VCaP (cell line): ENCODE data around the gene ANXA2R.

ENCODE experiments used
- H3K27ac ChIP-seq: fragments of 450-650 bp; 2 replicates; pipeline ENCODE4 v1.5.1; 2017
- CTCF ChIP-seq: fragments of 450-650 bp; conservative IDR thresholded peaks from 2 replicates; pipeline ENCODE4 v1.5.1; 2017; ENCODE audit warnings: mild to moderate bottlenecking, moderate library complexity

The ANXA2R gene

DNA sequence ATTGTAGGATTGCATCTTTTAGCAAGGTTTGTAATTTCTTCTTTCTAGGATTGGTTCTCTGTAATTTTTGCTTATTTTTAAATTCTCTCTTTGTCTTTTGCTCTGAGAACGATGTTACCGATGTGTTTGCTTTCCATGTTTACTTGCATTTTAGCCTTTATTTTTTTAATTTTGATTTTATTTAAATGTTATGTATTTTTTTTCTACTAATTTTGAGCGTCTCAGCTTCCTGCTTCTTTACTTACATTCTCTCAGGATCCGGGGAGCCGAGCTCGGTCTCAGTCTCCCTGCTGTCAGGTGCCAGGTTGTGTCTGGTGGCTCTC lies 20.9 kb downstream of the ANXA2R start:
- TF ChIP-seq CTCF, result no peak
- H3K27ac ChIP-seq, result peak overlapping the region; percentile 85

DNA sequence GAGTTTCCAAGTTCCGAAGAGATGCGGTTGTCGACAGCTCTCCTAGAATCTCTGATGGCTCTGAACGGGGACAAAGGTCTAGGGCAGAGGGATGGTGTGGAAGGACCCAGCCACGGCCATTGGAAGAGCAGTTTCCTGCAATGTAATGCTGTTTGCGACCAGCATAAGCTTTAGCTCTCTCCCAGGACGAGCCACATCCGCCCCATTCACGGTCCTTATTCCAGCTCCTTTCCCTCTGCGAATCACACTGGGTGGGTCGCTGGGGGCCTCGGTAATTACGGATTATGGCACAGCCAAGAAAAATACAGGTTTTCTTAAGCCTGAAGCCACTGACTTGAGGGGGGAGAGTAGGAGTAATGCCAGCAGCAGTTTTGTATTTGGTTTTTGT lies 22.7 kb downstream of the ANXA2R start:
- peak overlapping the region; percentile 85 for H3K27ac ChIP-seq
- 0 out of 2 replicates have a peak, but pooled peaks have one; percentile 2 for TF ChIP-seq CTCF

DNA sequence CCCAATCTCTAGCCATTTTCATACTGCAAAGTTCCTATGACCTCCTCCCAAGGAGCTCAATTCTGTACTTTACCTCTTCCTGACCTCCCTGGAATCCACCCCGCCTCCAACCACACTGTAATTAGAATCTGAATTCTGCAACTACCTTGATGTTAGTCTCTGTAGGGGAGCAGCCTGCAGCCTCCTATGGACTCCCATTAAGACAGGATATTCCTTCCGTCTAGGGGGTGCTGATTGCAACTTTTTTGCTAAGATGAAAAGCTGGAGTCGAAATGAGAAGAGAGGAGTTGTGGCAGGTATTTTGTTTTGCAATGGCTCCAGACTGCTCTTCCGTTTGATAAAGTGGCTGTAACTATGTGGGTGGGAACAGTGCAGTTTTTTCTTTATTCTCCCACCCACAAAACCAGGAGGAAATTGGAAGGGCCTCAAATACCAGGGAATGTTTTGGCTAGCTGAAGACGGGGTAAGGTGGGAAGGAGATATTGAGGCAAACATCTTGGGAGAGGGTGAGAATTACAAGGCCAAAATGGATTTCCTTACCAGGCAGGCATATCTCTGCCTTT lies 23.8 kb downstream of the ANXA2R start:
- no peak for TF ChIP-seq CTCF
- no peak overlapping the region for H3K27ac ChIP-seq

DNA sequence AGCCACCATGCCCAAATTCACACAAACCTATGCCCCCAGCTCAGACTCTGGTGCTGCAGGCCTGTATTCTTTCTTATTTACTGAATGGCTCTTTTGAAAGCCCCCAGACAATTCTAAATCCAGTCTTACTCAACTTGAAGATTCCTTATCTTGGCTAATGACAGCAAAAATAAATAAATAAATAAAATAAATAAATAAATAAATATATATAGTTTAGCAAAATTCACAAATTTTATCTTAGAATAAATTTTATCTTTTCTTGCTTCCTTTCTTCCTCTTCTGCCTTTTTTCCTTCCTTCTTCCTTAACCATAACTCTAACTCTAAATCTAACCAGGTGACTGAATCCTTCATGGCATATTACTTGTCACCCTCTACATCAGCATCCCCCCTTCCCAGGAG lies 25.6 kb downstream of the ANXA2R start:
- H3K27ac ChIP-seq, result no peak overlapping the region
- TF ChIP-seq CTCF, result no peak

DNA sequence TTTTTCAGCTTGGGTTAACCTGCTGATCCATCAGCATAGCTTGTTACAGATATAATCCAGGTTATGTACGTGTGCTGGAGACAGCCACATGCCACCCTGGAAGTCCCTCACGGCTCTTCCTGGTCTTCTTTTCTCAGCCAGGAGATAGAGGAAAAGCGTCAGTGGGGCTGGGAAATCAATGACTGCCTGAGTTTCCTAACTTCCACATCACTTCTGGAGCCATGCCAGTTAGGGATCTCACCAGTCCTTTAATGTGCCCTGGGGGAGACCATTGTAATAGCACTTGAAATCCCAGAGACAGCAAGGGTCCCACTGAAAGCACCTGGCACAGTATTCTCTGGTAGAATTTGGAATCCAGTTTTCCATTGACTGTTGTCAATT lies 29.2 kb downstream of the ANXA2R start:
- no peak for TF ChIP-seq CTCF
- H3K27ac ChIP-seq, result no peak overlapping the region

GRCh38 chr5:43008363-43009153 lies 31.6 kb downstream of the ANXA2R start:
- peak; percentile 30; the same call in 1 of the 2 replicates for TF ChIP-seq CTCF

DNA sequence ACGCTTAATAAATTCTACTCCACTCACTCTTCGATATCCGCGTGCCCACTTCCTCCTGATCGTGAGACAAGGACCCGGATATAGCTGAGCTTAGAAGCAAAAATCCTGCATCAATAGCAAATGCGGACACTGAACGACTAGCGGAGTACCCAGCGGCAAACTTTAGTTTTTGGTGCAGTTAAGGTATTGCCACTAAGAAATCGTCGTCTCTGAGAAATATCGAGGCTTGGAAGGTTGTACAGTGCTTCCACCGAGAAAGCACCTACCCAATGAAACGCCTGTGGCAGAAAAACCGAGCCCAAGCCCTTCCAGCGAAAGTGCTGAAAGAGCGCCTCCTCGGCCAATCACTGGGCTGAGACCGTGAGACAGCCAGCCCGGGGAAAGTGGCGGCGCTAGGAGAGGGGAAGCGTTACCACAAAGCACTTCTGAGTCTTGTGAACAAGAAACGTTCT lies 32.2 kb downstream of the ANXA2R start:
- no peak for TF ChIP-seq CTCF
- peak overlapping the region; percentile 89 for H3K27ac ChIP-seq

More at GRCh38 chr5:43008363-43009153, 31.6 kb downstream of the ANXA2R start:
- H3K27ac ChIP-seq, result peak overlapping the region; percentile 89
